ENCODE results near the gene LGALS7B.
"Not testable (repeated sequence)": the region's sequence is repeated elsewhere in the genome, so short reads cannot be mapped to it uniquely, and the experiment has no call there.

The LGALS7B gene

DNA sequence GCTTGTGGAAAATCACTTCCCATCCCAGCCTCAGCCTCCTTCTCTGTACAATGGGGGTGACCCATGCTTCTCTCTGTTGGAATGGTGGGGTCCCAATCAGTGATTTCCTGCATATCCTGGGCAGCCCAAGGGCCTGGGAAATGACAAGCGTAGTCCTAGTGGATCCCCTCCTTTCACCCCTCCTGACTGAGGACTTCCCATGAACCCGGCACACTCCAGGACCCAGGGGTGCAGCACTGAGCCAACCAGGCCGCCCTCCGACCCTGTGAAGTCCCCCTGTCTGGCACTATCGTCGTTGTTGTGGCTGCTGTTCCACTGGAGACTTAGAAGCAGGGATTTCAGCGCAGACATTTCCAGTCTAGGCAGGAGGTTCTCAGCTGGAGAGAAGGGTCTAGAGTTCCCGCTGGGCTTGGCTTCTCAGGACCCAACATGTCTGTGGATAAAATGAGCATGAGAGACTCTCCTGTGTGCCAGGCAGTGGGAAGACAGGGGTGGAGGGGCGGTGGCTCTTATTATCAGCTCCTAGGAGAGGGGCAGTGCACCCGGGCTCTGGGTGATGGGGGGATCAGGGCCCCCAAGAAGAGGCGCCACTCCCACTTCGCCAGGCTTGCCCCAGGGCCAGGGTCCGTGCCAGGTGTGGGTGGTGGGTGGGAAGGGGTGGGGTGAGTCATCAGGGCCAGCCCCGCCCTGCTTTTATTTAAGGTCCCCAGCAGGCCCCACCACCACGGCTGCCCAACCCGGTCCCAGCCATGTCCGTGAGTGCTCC lies at the start of gene LGALS7B:
LGALS7B (plus strand) TSS at position 723 of the 766 bp plus-strand sequence; CDS start at position 750, 27 bp downstream.
- DNase-seq = no peak

DNA sequence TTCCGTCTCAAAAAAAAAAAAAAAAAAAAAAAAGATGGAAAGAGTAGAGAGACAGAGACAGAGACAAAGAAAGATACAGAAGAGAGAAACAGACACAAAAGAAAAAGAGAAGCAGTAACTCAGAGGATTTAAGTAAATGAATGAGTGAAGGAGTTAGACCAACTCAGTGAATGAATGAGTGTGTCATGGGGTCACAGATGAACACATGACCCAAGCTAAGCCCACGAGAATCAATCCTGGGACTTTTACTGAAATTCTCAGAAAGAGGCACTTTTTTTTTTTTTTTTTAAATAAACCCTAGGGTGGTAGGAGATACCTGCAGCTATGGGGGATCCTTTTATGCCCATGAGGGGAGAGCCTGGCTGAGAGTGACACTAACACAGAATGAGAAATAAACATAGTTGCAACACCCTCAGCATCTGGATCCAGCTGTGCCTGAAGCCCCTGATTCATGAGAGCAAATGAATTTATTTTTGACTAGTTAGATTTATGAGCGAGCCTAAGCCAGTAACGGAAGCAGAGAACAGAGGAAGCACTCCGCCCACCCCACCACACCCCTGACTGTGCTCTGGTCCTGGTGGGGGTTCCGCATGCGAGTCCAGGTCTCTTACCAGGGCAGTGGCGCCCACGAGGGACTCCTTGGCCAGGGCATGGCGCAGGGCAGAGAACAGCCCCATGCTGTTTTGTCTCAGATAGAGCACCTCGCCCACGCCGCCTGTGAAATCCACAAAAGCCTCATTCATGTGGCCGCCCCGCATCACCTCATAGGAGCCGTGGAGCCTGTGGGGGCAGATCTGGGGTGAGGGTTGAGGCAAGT lies 49.4 kb upstream of the LGALS7B start:
- DNase-seq = peak; percentile 42

DNA sequence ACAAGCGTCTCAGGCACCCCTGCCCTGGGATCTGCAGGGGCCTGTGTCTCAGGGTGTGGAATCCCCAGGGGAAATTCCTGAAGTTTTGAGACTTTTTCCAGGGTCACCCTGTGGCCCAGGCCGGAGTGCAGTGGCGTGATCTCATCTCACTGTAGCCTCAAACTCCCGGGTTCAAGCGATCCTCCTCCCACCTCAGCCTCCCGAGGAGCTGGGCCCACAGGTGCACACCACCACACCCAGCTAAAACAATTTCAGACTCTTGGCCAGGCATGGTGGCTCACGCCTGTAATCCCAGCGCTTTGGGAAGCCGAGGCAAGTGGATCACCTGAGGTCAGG lies 48.8 kb upstream of the LGALS7B start:
- no peak for DNase-seq

DNA sequence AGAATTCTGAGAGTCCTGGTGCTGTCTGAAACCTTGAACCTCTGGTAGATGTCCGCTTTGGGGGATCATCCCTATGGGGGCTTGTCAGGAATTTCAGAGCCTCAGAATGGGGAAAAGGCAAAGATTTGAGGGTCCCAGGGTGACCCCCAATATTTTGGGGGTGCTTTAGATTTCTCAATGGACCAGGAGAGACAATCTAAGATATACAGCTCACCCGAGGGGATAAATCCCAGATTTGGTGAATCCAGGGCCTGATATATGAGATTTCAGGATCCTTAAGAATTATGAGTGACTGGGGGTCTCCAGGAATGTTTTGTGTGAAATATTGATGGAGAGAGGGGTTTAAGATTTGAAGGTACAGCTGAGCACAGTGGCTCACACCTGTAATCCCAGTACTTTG lies 48.1 kb upstream of the LGALS7B start:
- no peak for DNase-seq

DNA sequence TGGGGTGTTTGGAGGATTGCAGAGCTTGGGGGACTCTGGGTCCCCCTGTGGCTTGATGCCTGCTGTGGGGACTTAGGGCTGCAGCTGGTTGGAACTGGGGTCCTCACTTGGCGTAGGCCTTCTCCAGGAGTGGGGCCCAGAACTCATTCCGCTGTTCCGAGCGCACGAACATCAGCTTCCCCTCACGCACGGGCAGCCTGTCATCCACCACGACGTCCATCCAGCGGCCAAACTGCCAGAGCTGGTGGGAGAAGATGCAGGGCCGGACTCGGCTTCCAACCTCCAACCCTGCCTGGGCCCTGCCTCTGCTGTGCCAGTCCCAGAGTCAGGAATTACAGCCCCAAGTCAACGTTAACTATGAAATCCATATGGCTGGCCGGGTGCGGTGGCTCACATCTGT lies 47.3 kb upstream of the LGALS7B start:
- no peak for DNase-seq

DNA sequence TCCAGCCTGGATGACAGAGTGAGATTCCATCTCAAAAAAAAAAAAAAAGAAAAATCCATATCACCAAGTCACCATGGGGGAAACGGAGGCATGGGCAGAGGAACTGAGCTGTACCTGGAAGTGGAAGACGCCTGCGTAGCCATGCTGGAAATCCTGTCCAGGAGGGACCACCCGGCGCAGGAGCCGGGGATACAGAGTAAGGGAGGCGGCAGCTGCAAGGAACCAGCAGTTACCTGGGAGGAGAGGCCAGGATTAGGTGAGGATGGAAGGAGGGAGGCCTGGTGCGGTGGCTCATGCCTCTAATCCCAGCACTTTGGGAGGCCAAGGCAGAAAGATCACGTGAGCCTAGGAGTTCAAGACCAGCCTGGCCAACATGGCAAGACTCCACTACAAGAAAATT lies 46.7 kb upstream of the LGALS7B start:
- no peak for DNase-seq

DNA sequence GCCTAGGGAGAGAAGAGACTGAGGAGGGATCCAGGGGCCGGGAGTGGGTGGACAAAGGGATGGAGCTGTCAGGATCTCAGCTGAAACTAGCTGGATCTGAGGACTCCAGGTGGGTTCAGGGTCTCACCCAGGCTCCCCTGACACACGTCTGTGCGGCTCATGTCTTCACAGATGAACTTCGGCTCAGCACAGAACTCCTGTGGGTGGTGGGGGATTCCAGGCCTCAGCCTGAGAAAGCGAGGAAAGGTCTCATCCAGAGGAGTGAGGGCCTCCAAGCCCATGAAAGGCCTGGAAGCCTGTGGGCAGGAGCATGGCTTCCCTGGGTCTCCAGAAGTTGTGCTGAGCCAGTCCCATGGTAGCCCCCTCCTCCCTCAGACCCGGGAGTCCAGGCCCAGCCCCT lies 46.1 kb upstream of the LGALS7B start:
- DNase-seq = no peak

DNA sequence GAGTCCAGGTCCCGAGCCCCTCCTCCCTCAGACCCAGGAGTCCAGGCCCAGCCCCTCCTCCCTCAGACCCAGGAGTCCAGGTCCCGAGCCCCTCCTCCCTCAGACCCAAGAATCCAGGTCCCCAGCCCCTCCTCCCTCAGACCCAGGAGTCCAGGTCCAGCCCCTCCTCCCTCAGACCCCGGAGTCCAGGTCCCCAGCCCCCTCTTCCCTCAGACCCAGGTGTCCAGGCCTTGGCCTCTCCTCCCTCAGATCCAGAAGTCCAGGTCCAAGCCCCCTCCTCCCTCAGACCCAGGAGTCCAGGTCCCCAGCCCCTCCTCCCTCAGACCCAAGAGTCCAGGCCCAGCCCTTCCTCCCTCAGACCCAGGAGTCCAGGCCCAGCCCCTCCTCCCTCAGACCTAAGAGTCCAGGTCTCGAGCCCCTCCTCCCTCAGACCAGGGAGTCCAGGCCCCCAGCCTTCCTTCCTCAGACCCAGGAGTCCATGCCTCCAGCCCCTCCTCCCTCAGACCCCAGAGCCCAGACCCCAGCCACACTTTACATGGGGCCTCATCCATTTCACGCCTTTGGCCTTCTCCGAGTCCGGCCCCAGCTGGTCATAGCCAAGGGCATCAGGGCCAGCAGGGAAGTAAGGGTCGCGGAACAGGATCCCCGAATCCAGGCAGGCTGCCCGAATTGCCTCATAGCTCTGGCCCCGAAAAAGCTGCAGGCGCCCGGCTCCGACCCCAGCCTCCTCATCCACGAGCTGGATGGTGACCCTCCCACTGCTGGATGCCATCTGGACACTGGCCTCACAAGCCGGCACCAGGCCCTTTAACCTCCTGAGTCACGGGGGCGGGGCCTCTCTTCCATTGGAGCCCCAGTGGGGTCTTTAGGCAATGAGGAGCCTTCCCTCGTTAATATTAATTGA lies 45.4 kb upstream of the LGALS7B start:
- no peak for DNase-seq

DNA sequence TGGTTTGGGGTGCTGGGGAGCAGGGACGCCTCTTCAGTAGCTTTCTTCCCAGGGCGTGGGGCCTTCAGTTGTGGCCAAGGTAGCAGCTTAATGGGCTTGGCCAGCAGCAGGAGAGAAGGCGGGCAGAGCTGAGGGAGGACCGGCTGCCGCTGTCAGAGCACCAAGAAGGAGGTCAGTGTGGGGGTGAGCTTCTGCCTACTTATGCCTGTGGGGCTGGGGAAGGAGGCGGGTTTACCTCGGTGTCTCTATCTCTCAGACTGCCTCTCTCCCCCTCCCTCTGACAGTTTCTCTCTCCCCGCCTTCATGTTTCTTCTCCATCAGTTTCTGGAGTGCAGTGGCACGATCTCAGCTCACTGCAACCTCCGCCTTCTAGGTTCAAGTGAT lies 44.7 kb upstream of the LGALS7B start, which contains the start of gene CAPN12:
CAPN12 (minus strand) TSS at position 177 of the 384 bp plus-strand sequence. CDS start 309 bp downstream, outside the sequence.
- DNase-seq = no peak

DNA sequence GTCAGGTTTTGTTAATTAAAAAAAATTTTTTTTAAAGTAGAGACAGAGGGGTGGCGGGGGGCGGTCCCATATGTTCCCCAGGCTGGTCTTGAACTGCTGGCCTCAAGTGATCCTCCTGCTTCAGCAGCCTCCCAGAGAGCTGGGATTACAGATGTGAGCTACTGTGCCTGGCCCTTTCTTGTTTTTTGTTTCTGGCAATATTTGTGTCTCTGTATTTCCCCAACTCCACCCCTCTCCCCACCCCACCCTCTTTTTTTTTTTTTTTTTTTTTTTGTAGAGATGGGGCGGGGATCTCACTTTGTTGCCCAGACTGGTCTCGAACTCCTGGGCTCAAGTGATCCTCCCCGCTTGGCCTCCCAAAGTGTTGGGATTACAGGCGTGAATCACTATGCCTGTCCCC lies 44.1 kb upstream of the LGALS7B start:
- DNase-seq = peak; percentile 44

DNA sequence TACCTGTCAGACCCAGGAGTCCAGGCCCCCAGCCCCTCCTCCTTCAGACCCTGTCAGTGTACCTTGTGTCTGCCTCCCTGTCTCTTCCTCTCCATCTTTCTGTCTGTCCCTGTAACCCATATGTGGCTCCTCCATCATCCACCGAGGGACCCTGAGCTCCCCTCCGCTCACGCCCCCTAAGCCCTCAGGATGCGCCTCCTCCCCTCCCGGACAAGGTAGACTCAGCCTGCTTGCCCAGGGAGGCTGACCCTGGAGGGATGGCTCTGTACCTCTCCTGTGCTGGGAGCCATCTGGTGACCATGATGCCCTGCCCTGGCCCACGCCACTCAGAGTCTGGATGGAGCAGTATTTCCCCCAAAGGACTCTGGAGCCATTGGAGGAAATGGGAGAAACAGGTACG lies 43.7 kb upstream of the LGALS7B start:
- DNase-seq = no peak

DNA sequence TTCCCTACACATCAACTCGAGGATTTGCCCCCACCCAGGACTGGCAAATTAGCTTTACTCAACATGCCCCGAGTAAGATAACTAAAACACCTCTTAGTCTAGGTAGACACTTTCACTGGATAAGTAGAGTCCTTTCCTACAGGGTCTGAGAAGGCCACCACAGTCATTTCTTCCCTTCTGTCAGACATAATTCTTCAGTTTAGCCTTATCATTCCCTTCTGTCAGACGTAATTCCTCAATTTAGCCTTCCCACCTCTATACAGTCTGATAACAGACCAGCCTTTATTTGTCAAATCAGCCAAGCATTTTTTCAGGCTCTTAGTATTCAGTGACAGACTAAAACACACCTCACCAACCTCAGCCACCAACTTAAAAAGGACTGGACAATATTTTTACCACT lies 35.2 kb upstream of the LGALS7B start:
- DNase-seq = not testable (repeated sequence)

DNA sequence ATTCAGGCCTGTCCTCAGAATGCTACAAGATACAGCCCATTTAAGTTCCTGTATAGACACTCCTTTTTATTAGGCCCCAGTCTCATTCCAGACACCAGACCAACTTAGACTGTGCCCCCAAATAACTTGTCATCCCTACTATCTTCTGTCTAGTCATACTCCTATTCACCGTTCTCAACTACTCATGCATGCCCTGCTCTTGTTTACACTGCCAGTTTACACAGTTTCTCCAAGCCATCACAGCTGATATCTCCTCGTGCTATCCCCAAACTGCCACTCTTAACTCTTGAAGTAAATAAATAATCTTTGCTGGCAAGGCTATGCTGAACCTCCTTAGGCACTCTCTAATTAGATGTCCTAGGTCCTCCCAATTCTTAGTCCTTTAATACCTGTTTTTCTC lies 34.8 kb upstream of the LGALS7B start:
- DNase-seq = not testable (repeated sequence)

DNA sequence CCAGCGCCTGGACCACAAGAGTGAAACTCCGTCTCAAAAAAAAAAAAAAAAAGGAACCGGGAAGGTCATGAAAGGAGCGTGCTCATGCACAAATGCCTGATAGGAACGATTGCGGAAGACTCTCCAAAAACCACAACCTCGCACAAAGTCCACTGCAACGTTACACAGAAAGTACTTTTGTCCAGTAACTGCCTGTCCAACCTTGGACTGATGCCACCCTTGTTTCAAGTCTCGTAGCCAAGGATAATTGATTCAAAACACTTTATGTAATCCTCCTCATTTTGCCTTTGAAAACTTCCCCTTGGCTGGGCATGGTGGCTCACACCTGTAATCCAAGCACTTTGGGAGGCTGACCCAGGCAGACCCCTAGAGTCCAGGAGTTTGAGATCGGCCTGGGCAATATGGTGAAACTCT lies 29.4 kb upstream of the LGALS7B start:
- no peak for DNase-seq

DNA sequence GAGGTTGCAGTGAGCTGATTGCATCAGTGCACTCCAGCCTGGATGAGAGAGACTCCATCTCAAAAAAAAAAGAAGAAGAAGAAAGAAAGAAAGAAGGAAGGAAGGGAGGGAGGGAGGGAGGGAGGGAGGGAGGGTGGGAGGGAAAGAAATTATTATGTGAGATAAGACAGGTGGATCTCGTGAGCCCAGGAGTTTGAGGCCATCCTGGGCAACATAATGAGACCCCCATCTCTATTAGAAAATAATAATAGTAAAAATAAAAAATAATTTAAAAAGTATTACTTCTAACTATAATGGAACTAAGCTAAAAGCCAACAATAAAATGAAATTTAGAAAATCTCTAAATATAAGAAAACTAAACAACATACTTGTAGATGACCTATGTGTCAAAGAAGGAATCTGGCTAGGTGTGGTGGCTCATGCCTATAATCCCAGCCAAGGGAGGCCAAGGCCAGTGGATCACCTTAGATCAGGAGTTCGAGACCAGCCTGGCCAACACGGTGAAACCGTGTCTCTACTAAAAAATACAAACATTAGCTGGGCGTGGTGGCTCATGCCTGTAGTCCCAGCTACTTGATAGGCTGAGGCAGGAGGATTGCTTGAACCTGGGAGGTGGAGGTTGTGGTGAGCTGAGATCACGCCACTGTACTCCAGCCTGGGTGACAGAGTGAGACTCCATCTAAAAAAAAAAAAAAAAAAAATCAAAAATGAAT lies 28.0 kb upstream of the LGALS7B start:
- not testable (repeated sequence) for DNase-seq

DNA sequence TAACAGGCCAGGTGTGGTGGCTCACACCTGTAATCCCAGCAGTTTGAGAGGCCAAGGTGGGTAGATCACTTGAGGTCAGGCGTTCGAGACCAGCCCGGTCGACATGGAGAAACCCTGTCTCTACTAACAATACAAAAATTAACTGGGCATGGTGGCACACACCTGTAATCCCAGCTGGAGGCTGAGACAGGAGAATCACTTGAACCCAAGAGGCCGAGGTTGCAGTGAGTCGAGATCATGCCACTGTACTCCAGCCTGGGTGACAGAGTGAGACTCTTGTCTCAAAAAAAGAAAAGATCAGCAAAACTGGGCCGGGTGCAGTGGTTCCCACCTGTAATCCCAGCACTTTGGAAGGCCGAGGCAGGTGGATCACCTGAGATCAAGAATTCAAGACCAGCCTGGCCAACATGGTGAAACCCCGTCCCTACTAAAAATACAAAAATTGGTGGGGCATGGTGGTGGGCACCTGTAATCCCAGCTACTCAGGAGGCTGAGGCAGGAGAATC lies 27.1 kb upstream of the LGALS7B start:
- not testable (repeated sequence) for DNase-seq

DNA sequence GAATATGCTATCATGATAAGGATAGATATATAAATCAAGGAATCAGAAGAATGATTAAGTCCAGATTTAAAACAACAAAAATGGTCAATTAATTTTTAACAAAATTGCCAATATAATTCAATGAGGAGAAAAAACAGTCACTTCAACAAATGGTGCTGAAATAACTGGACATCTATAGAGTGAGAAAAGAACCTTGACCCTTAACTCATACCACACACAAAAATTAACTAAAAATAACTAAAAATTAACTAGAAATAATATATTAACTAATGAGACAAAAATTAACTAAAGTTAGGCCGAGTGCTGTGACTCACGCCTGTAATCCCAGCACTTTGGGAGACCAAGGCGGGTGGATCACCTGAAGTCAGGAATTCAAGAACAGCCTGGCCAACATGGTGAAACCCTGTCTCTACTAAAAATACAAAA lies 25.2 kb upstream of the LGALS7B start:
- no peak for DNase-seq

DNA sequence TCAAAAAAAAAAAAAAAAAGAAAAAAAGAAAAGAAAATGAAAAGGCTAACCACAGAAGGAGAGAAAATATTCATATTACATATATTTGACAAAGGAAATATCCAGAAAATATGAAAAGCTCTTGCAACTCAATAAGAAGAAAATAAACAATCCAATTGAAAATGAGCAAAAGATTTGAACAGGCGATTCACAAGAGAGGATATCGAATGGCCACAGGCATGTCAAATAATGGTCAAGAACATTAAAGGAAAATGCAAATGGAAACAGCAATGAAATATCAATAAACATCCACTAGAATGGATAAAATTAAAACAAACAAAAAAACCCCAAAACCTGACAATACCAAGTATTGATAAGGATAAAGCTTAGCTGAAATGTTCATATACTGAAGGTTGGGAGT lies 23.8 kb upstream of the LGALS7B start:
- DNase-seq = no peak

DNA sequence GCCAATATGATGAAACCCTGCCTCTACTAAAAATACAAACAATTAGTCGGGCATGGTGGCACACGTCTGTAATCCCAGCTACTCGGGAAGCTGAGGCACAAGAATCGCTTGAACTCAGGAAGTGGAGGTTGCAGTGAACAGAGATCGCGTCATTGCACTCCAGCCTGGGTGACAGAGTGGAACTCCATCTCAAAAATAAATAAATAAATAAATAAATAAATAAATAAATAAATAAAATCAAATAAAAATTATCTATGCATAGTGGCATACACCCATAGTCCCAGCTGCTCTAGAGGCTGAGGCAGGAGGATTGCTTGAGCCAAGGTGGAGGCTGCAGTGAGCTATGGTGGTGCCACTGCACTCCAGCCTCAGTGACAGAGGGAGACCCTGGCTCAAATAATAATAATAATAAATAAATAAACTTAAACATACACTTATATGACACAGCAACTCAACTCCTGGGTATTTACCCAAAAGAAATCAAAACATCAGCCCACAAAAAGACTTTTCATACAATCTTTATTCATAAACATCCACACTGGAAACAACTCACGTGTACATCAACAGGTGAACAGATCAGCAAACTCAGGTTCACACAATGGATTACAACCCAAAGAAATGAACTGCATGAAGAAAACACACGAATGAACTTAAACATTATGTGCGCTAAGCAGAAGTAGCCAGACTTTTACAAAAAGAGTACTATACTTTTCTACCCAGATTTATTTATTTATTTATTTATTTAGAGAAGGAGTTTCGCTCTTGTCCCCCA lies 22.5 kb upstream of the LGALS7B start:
- DNase-seq = no peak

DNA sequence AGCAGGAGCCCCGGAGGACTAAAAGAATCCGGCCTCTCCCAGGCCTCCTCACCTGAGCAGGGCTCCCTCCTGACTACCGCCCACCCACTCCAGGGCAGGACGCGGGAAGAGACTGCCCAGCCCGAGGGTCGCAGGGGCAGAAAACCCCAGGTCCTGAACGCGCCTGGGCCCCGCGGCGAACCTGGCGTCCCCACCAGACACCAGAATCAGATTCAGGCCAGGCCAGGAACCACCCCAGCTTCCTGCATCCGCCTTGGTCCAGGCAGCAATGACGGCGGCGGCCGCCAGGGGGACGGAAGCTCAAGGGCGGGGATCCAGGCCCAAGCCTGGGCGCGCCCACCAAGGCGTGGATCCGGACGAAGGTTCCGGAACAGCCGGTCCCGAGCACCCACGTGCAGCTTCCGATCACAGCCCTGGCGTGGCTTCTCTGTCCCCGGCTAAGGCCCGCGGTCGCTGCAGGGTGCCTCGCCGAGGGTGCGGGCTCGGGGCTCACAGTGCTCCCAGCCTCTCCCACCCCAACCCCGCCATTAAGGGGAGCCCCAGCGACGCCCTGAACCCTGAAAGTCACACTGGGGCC lies 19.3 kb upstream of the LGALS7B start:
- DNase-seq = peak; percentile 92

Measured in hematopoietic multipotent progenitor cell treated with erythropoietin and hydrocortisone succinate and interleukin-3 and kit ligand, for 6 days (in vitro differentiated cells).